Hepatocyte (in vitro differentiated cells): Measurements from ENCODE around the gene SLX4IP.

Experiments used
- EZH2 ChIP-seq: fragments of 200-600 bp; sonication (generic); IDR thresholded peaks from 2 replicates; pipeline ENCODE4 v1.6.1; 2016; ENCODE audit warnings: antibody characterized with exemption, mild to moderate bottlenecking, borderline replicate concordance
- EZH2phosphoT487 ChIP-seq: fragments of 200-600 bp; sonication (generic); IDR thresholded peaks from one replicate; pipeline ENCODE4 v1.6.1; 2018; ENCODE audit warnings: antibody characterized with exemption, mild to moderate bottlenecking, low read depth, moderate library complexity; ENCODE audit not compliant: unreplicated experiment, severe bottlenecking
- TF ChIP-seq, protein P1 (sequence below): fragments of 200-600 bp; sonication (generic); IDR thresholded peaks from 2 replicates; pipeline ENCODE4 v1.5.1; 2016; ENCODE audit warnings: antibody characterized with exemption, mild to moderate bottlenecking; ENCODE audit not compliant: poor library complexity

DNA sequence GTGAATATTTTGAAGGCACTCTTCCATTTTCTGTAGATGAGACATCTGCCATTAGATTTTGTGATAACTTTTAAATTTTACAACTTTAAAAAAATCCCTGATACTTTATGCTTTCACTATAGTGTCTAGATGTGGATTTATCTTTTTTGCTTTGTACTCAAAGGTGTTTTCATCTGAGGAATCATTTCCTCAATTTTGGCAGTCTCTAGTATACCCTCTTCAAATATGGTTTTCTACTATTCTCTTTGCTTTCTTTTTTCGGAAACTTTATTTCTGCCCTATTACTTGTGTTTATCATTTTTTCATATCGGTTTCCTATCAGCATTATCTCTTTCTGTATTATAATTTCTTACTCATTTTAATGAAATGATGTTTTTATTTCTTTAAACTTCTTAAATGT is 62.2 kb downstream of the SLX4IP start:
- TF ChIP-seq, protein P1, sequence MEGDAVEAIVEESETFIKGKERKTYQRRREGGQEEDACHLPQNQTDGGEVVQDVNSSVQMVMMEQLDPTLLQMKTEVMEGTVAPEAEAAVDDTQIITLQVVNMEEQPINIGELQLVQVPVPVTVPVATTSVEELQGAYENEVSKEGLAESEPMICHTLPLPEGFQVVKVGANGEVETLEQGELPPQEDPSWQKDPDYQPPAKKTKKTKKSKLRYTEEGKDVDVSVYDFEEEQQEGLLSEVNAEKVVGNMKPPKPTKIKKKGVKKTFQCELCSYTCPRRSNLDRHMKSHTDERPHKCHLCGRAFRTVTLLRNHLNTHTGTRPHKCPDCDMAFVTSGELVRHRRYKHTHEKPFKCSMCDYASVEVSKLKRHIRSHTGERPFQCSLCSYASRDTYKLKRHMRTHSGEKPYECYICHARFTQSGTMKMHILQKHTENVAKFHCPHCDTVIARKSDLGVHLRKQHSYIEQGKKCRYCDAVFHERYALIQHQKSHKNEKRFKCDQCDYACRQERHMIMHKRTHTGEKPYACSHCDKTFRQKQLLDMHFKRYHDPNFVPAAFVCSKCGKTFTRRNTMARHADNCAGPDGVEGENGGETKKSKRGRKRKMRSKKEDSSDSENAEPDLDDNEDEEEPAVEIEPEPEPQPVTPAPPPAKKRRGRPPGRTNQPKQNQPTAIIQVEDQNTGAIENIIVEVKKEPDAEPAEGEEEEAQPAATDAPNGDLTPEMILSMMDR = no peak
- TF ChIP-seq EZH2phosphoT487 (no peak), EZH2 (no peak)
